ENCODE results near the gene MFN1. TPM values are rescaled to one million over a fixed set of nuclear protein-coding genes. Genes with fewer than 3 reads are reported as not detected.

Gene MFN1
- total RNA-seq, 2 donors from 2014 or later: 50.5 to 53.3 TPM

DNA sequence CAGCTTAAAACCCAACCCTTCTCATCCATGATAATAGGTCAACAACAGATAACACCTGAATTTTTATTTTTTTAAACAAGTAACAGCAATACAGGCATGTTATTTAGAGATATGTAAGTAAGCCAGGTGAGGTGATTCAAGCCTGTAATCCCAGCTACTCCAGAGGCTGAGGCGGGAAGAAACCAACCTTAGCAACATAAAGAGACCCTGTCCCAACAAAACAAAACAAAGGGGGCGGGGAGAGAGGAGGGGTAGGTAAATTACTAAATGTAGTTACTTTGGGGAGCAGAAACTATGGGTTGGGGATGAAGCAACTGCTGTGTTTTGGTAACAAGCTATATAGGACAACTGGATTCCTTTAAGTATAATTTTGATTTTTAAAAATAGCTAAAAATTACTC is 56.8 kb downstream of the MFN1 start:
- TF ChIP-seq, protein P1, sequence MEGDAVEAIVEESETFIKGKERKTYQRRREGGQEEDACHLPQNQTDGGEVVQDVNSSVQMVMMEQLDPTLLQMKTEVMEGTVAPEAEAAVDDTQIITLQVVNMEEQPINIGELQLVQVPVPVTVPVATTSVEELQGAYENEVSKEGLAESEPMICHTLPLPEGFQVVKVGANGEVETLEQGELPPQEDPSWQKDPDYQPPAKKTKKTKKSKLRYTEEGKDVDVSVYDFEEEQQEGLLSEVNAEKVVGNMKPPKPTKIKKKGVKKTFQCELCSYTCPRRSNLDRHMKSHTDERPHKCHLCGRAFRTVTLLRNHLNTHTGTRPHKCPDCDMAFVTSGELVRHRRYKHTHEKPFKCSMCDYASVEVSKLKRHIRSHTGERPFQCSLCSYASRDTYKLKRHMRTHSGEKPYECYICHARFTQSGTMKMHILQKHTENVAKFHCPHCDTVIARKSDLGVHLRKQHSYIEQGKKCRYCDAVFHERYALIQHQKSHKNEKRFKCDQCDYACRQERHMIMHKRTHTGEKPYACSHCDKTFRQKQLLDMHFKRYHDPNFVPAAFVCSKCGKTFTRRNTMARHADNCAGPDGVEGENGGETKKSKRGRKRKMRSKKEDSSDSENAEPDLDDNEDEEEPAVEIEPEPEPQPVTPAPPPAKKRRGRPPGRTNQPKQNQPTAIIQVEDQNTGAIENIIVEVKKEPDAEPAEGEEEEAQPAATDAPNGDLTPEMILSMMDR (IDR thresholded peaks at IDR 0.05): no peak
- Histone ChIP-seq H3K4me3 (no peak overlapping the region), H3K27me3 (no peaks in the 10 kb centered on the region), H3K4me1 (no peaks in the 10 kb centered on the region), H3K36me3 (no peaks in the 10 kb centered on the region), H3K27ac (no peak overlapping the region), H3K9ac (ENCODE audit: low read depth in 2 of 2, low read length in 2 of 2) (no peak overlapping the region), H3K9me3 (no peaks in the 10 kb centered on the region)
- intact Hi-C loops (cut with DNase I): no loop called here
- DNase-seq: no peak

DNA sequence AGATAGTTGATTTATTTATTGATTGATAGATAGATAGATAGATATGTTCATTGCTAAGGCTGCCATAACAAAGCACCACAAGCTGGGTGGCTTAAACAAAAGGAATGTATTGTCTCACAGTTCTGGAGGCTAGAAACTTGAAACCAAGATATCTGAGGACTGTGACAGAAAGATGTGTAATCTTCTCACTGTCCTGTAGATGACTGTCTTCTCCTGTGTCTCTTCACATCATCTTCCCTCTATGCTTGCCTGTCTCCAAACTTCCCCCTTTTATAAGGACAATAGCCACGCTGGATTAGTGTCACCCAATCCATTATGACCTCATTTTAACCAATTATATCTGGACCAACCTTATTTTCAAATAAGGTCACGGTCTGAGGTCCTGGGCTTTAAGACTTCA is 62.8 kb downstream of the MFN1 start:
- intact Hi-C loops (cut with DNase I): no loop called here
- Histone ChIP-seq H3K27ac (no peak overlapping the region), H3K36me3 (no peaks in the 10 kb centered on the region), H3K9ac (ENCODE audit: low read depth in 2 of 2, low read length in 2 of 2) (no peak overlapping the region), H3K4me1 (no peaks in the 10 kb centered on the region), H3K9me3 (no peaks in the 10 kb centered on the region), H3K27me3 (no peaks in the 10 kb centered on the region), H3K4me3 (no peak overlapping the region)
- TF ChIP-seq, protein P1 (IDR thresholded peaks at IDR 0.05): no peak
- no peak for DNase-seq

DNA sequence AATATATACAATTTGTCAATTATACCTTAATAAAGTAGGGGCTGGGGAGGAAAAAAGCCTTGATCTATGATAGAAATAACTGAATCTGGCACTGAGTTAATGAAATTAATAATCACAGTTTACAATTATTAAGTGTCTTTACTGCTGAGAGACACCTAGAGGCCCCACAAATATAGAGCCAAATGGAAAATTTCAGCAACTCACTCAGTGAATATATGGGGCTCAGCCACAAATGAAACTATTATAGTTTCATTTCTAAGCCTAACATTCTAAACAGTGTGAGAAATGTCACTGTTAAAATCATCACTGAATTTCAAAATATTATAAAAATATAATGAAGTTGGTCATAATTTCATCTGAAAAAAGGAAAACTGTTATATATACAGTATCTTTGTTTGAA is 63.5 kb downstream of the MFN1 start:
- intact Hi-C loops (cut with DNase I): no loop called here
- TF ChIP-seq, protein P1 (IDR thresholded peaks at IDR 0.05): no peak
- H3K36me3 ChIP-seq: no peaks in the 10 kb centered on the region
- no peak for DNase-seq
- no peaks in the 10 kb centered on the region for H3K4me1 ChIP-seq
- no peaks in the 10 kb centered on the region for H3K9me3 ChIP-seq
- no peak overlapping the region for H3K9ac ChIP-seq (ENCODE audit: low read depth in 2 of 2, low read length in 2 of 2)
- no peak overlapping the region for H3K4me3 ChIP-seq
- no peaks in the 10 kb centered on the region for H3K27me3 ChIP-seq
- H3K27ac ChIP-seq: no peak overlapping the region

DNA sequence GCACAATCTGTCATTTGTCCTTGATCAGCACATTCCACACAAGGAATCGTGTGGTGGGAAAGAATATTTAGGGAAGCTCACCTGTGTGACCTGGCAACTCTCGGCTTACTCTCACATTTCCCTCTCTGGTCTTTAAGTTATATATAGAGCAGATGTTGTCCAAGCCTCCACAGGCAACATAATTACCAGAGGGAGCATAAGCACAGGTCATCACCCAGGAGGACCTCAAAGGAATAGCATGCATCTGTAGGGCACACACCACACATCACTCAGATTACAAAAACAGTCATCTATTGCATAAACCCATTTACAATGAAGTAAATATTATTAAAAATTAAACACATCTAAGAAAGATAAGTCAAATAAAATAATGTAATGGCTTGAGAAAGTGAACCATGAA is 67.3 kb downstream of the MFN1 start:
- Histone ChIP-seq H3K9me3 (no peaks in the 10 kb centered on the region), H3K9ac (ENCODE audit: low read depth in 2 of 2, low read length in 2 of 2) (no peak overlapping the region), H3K27me3 (no peaks in the 10 kb centered on the region), H3K27ac (no peak overlapping the region), H3K4me3 (no peak overlapping the region), H3K4me1 (no peaks in the 10 kb centered on the region), H3K36me3 (no peaks in the 10 kb centered on the region)
- no peak for DNase-seq
- TF ChIP-seq, protein P1 (IDR thresholded peaks at IDR 0.05): no peak
- intact Hi-C loops (cut with DNase I): no loop called here

DNA sequence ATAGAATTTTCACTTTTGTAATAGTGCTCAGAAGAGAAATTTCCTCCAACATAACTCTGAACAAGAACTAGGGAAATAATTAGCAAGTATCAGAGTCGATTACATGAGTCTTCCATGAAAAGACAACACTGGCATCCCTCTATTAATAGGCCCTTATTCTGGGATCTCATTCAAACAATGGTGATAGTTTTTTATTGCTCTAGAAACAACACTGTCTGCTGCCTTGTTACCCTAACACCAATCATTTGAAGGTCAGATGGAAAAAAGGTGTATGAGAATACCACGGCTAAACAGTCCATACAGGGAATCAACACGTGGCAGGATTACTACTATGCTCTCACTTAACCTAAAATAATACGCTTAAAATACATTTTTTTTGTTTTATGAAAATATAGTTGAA is 67.9 kb downstream of the MFN1 start:
- no peak overlapping the region for H3K27ac ChIP-seq
- H3K9me3 ChIP-seq: no peaks in the 10 kb centered on the region
- TF ChIP-seq, protein P1 (IDR thresholded peaks at IDR 0.05): no peak
- intact Hi-C loops (cut with DNase I): no loop called here
- H3K9ac ChIP-seq (ENCODE audit: low read depth in 2 of 2, low read length in 2 of 2): no peak overlapping the region
- no peaks in the 10 kb centered on the region for H3K36me3 ChIP-seq
- H3K4me3 ChIP-seq: no peak overlapping the region
- H3K4me1 ChIP-seq: no peaks in the 10 kb centered on the region
- no peak for DNase-seq
- H3K27me3 ChIP-seq: no peaks in the 10 kb centered on the region

DNA sequence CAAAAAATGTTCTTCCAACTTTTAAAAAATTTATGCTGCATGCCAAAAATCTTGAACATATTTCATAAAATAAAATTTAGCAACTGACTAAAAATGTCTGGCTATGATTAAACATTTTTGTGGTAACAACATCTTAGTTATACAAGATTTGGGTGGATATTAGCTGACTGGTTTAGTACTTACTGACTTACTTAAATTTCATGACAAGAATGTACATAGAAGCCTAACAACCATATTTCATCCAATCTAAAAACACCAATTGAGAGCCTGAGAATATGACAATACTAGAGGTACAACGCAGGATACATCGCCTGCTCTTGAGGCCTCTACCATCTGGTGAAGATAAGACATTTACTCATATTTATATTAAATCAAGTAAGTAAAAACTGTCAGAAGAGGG is 69.2 kb downstream of the MFN1 start:
- TF ChIP-seq, protein P1 (IDR thresholded peaks at IDR 0.05): no peak
- H3K36me3 ChIP-seq: no peaks in the 10 kb centered on the region
- H3K27me3 ChIP-seq: no peaks in the 10 kb centered on the region
- no peaks in the 10 kb centered on the region for H3K9me3 ChIP-seq
- H3K4me1 ChIP-seq: no peaks in the 10 kb centered on the region
- DNase-seq: no peak
- H3K27ac ChIP-seq: no peak overlapping the region
- intact Hi-C loops (cut with DNase I): no loop called here
- H3K9ac ChIP-seq (ENCODE audit: low read depth in 2 of 2, low read length in 2 of 2): no peak overlapping the region
- no peak overlapping the region for H3K4me3 ChIP-seq
